HT-29 (cell line): ENCODE data around the gene PRTFDC1. TPM values are rescaled to one million over a fixed set of nuclear protein-coding genes. Genes with fewer than 3 reads are reported as not detected.
"Not testable (repeated sequence)": the region's sequence is repeated elsewhere in the genome, so short reads cannot be mapped to it uniquely, and the experiment has no call there.

Experiments
- DNase-seq: peaks from one replicate; pipeline ENCODE4 v3.0.0-alpha.2; 2015; ENCODE audit warnings: low spot score
- total RNA-seq: library from RNA; depleted of rRNA; stranded (reverse); fragments of >200 nt; shearing (Covaris generic); gene quantifications from 2 replicates; pipeline ENCODE4 v1.2.3, GENCODE V29; 2014

PRTFDC1 gene
- total RNA-seq, 1 experiment from 2014 or later, result 11.4 TPM

DNA sequence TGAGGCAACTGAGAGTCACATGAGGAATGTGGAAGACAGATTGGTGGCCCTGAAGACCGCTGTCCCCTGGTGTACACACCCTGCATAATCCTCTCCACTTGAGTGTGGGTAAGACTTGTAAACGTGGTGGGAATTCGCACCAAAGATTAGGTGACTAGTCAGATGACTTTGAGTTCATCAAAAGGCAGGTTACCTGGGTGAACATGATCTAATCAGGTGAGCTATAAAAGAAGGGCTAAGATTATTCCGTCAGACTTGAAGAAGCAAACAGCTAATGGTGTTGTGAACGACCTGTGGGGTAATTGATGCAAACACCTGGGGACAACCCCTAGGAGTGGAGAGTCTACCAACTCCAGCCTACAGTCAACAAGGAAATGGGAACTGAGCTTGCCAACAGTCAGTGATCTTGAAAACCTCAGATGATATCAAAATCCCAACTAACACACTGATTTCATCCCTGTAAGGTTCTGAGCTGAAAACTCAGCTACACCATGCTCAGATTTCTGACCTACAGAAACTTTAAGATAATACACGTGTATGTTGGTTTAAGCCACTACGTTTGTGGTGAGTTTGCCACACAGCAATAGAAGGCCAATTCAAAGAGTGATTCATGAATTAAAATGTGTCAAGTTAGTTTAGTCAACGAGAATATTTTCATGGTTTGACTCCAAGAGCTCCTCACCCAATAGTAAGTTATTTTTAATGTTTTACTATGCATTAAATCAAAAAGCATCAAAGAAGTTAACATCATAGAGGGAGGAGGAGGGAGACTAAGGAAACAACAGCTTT is 16.7 kb downstream of the PRTFDC1 start:
- DNase-seq, result no peak

DNA sequence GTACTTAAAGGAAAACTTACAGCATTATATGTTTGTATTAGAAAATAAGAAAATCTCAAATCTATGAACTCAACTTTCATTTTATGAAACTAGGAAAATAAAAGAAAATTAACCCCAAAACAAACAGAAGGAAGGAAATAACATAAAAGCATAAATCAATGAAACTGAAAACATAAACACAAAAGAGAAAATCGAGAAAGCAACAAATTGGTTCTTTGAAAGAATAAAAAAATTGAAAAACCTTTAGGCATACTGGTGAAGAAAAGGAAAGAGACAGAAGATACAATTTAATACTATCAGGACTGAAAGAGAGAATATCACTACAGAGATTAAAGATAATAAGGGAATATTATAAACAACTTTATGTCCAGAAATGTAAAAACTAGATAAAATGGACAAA is 21.2 kb downstream of the PRTFDC1 start:
- no peak for DNase-seq

GRCh38 chr10:24930427-24930826 is 22.0 kb downstream of the PRTFDC1 start:
- DNase-seq, result no peak

- no peak for DNase-seq
Observed at GRCh38 chr10:24929904-24930303, 22.5 kb downstream of the PRTFDC1 start.

- DNase-seq, result no peak
Observed at GRCh38 chr10:24929056-24929544, 23.3 kb downstream of the PRTFDC1 start.

DNA sequence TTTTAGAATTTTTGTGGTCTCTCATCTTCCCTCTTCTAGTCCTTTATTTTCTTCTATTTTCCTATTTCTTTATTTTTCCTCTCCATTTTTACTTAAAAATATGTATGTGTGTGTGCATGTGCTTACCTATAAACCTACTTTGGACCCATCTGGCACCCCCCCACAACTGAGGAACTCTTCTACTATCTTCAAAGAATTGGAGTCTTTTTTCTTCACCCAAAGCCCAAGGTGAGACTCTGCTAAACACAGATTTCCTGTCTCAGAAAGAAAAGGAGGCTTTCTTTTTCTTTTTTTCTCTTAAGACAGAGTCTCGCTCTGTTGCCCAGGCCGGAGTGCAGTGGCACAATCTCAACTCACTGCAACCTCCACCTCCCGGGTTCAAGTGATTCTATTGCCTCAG is 24.2 kb downstream of the PRTFDC1 start:
- DNase-seq, result no peak

DNA sequence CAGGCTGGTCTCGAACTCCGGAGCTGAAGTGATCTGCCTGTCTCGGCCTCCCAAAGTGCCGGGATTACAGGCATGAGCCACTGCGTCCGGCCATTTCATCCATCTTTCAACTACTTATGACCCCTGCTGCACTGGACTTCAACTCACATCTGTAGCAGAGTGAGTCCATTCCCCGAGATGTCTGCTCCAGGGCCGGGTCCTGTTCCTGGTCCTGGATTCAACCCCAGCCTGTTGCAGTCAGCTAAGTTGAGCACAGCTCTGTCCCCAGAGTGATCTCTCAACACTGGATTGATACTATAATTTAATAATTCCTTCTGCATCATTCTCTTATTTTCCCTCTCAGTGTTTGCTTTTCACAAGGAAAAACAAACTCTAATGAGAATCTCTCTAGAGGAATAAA is 25.8 kb downstream of the PRTFDC1 start:
- DNase-seq, result no peak

- no peak for DNase-seq
Observed at GRCh38 chr10:24925799-24926198, 26.6 kb downstream of the PRTFDC1 start.

DNA sequence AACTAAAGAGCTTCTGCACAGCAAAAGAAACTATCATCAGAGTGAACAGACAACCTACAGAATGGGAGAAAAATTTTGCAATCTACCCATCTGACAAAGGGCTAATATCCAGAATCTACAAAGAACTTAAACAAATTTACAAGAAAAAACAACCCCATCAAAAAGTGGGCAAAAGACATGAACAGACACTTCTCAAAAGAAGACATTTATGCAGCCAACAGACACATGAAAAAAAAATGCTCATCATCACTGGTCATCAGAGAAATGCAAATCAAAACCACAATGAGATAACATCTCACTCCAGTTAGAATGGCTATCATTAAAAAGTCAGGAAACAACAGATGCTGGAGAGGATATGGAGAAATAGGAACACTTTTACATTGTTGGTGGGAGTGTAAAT is 27.9 kb downstream of the PRTFDC1 start:
- not testable (repeated sequence) for DNase-seq

- not testable (repeated sequence) for DNase-seq
Observed at GRCh38 chr10:24922222-24922868, 30.1 kb downstream of the PRTFDC1 start.

DNA sequence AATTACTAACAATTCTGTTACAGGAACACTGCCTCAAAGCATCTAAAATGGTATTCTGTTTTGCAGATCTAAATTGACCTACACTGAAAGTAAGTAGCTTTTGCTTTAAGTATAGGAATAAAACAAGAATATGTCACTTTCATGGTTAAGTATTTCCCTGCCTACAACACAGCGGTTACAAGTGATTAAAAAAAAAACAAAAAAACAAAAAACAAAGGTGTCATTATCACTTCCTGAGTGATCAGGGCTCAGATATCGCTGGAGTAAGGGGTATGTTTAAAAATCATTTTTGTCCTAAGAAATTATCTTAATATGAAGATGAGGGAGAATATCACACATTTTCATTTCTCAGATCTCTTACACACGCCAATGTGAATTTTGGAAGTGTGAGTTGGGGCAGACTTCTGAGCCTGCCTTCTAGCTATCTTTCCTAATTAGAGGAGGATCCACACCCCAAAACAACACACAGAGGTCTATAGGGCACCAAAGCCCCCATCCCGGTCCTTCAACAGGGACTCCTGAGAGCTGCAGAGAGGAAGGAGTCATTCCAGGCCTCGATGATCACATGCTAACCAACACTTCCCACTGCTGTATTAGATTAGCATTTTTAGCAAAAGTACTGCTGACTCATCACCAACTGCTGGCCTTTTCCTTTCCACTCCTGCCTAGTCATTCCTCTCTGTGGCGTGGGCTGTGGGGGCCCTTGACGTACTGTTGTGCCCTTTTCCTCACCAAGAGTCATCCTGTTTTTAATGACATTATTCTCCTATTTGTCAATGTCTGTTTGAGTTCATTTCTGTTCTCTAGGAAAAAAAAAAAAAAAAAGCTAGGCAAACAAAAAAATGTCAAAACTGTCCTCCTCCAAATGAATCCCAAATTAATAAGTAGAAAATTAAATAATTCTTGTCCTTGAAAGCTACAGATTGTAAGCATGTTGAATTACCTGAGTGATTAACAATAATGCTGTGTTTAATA is 31.2 kb downstream of the PRTFDC1 start:
- DNase-seq, result no peak

DNA sequence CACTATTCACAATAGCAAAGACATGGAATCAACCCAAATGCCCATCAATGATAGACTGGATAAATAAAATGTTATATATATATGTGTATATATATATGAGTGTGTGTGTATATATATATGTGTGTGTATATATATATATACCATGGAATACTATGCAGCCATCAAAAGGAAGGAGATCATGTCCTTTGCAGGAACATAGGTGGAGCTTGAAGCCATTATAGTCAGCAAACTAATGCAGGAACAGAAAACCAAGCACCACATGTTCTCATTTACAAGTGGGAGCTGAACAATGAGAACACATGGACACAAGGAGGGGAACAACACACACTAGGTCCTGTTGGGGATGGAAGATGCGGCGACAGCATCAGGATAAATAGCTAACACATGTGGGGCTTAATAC is 32.2 kb downstream of the PRTFDC1 start:
- DNase-seq, result not testable (repeated sequence)

DNA sequence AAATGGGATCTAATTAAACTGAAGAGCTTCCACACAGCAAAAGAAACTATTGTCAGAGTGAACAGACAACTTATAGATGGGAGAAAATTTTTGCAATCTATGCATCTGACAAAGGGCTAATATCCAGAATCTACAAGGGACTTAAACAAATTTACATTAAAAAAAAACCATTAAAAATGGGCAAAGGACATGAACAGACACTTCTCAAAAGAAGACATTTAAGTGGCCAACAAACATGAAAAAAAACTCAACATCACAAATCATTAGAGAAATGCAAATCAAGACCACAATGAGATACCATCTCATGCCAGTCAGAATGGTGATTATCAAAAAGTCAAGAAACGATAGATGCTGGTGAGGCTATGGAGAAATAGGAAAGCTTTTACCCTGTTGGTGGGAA is 32.8 kb downstream of the PRTFDC1 start:
- not testable (repeated sequence) for DNase-seq

GRCh38 chr10:24917979-24918378 is 34.4 kb downstream of the PRTFDC1 start:
- DNase-seq, result no peak

- DNase-seq, result no peak
Observed at GRCh38 chr10:24917493-24917892, 34.9 kb downstream of the PRTFDC1 start.

DNA sequence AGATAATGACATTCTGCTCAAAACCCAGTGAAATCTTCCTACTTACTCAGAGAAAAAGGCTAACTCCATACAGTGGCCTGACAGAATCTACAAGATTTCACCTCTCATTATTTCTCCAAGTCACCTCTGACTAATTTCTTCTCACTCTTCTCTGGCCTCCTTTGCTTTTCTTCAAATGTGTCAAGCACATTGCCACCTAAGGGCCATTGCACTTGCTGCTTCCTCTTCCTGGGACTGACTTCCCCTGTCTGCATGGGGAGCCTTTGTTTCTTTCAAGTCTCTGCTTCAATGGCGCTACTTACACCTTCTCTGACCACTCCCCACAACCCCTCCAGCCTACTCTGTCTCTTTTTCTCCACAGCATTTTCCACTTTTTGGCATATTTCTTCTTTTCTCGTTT is 36.0 kb downstream of the PRTFDC1 start:
- DNase-seq, result no peak

DNA sequence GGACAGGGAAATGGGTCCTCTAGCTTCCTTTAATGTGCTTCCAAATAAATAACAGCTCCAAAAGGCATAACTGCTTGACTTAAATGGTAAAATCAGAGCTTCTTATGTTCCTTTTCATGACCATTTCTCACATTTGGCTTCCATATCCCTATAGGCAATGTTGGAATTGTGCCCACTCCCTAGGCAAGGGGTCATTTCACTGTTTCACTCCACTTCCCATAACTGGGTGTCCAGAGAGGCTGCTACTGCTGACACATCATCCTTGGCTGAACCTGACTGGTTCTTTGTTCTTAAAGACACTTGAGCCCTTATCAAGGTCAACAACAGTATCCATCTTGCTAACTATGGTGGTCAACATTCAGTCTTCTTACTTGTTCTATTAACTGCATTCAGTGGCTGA is 37.1 kb downstream of the PRTFDC1 start:
- DNase-seq, result no peak

DNA sequence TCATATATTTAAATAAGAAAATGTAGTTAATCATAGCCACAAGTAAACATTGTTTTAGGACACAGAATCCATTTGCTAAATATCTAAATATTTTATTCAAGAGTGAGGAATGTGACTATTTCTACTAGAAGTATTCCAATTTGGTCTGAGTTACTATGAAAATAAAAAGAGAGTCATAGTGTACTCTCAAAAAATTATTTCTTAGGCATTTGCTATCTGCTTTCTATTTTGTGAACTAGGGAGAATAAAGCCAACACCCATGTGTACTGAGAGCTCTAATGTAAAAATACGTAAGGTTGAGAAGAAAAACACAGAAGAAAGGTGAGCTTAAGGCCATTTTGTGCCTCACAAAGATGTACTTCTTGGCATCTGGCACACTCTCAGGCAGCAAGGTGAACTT is 38.3 kb downstream of the PRTFDC1 start:
- no peak for DNase-seq

- peak; percentile 43 for DNase-seq
Observed at GRCh38 chr10:24912215-24912614, 40.2 kb downstream of the PRTFDC1 start.

GRCh38 chr10:24911029-24911428 is 41.4 kb downstream of the PRTFDC1 start:
- DNase-seq, result no peak

DNA sequence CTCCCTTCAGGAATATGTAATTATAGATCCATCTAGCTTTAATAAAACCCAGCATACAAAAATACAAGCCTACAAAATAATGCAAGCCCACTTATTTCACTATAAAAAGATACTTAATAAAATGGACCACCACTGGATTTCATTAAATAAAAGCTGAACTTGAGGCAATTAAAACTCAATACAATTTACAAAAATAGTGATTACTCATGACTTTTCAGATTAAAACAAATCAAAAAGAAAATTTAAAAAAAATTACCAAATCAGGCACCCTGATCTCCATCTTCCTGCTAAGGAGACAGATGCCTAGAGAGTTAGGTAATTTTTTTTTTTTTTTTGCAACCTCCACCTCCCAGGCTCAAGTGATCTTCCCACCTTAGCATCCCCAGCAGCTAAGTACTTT is 41.8 kb downstream of the PRTFDC1 start:
- DNase-seq, result no peak
